Rectal smooth muscle tissue (tissue), 1 donor: ENCODE data around the gene IQCK.
"Not testable (repeated sequence)": the region's sequence is repeated elsewhere in the genome, so short reads cannot be mapped to it uniquely, and the experiment has no call there.

Experiments used
- H3K27ac ChIP-seq: one replicate; pipeline ENCODE4 v1.7.0; 2013; ENCODE audit warnings: low read depth, low read length, inconsistent platforms
- H3K27me3 ChIP-seq: one replicate; pipeline ENCODE4 v1.7.0; 2013; ENCODE audit warnings: low read length; ENCODE audit not compliant: control insufficient read depth, insufficient read depth
- H3K36me3 ChIP-seq: one replicate; pipeline ENCODE4 v1.7.0; 2013; ENCODE audit warnings: low read length; ENCODE audit not compliant: control insufficient read depth, insufficient read depth
- H3K4me1 ChIP-seq: one replicate; pipeline ENCODE4 v1.7.0; 2013; ENCODE audit warnings: low read length; ENCODE audit not compliant: control insufficient read depth, insufficient read depth
- H3K4me3 ChIP-seq: one replicate; pipeline ENCODE4 v1.7.0; 2013; ENCODE audit warnings: low read length
- H3K9ac ChIP-seq: one replicate; pipeline ENCODE4 v1.7.0; 2013; ENCODE audit warnings: low read length

The IQCK gene, protein sequence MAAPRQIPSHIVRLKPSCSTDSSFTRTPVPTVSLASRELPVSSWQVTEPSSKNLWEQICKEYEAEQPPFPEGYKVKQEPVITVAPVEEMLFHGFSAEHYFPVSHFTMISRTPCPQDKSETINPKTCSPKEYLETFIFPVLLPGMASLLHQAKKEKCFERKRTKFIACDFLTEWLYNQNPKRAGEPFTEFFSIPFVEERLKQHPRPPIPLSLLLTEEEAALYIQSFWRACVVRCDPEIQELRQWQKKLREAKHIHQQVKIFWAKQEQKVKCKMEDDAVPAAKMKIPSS

DNA sequence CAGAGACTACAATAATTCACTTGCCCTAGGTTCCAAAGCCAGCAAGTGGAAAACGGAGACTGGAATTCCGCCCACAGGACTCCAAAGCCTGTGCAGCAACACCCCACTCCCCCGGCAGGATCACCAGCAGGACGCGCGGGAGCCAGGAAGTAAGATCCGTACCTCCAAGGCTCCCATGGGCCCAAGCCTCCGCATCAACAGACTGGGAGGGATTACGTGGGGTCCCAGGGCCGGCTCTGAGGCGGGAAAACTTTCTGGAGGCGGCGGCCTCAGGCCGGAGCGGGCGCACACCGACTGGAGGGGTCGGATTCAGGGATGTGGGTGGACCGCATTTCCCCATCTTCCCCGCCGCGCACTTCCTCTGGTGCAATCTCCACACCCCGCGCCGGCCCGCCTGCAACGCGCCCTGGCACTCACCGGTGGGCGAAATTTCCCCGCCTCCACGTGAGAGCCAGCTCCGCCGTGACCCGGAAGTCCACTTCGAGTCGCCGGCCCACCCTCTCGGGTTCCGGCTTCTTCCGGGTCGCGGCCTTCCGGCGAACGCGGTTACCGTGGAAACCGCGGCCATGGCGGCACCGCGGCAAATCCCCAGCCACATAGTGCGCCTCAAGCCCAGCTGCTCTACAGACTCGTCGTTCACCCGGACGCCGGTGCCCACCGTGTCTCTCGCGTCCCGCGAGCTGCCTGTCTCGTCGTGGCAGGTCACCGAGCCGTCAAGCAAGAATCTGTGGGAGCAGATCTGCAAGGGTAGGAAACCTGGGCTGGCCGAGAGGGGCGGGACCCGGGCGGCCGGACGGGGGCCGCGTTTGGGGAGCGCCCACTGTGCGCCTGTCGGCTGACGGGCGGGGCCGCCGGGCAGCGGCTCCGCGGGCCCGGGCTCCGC is at the start of gene IQCK, which contains the start of gene KNOP1:
TSS of gene IQCK (plus strand) at position 531 of the 883 bp plus-strand sequence. CDS start at position 567, 36 bp downstream.
TSS of gene KNOP1 (minus strand) at position 487 of the 883 bp plus-strand sequence. CDS start 3,192 bp downstream, outside the sequence.
- H3K27ac ChIP-seq: peak within 1 kb of the TSS; percentile 65

DNA sequence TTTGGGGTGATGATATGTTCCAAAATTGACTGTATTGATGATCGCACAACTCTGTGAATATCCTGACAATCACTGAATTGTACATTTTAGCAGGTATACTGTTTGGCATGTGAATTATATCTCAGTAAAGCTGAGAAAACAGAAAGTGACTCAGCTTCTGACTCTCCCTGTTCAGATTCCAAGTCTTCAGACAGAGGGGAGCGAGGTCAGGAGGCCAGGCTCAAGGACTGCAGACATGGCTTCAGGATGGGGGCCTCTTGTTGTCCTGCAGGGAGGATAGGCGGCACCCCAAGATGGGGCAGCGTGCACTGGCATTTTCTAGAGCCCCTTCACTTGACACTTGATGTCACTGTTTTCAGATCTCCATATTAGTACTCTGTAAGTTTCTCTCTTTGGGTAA is 45.7 kb upstream of the IQCK start:
- Histone ChIP-seq H3K4me1 (no peaks in the 10 kb centered on the region), H3K4me3 (no peak overlapping the region), H3K9ac (no peak overlapping the region), H3K36me3 (peaks cover 17% of the 10 kb centered on the region), H3K27me3 (no peaks in the 10 kb centered on the region), H3K27ac (no peak overlapping the region)

More for the DNA sequence above, at the start of gene IQCK, which contains the start of gene KNOP1:
- peaks cover 11% of the 10 kb centered on the region for H3K36me3 ChIP-seq
- H3K4me3 ChIP-seq: peak within 1 kb of the TSS; percentile 90
- peak within 1 kb of the TSS; percentile 45 for H3K9ac ChIP-seq
- H3K4me1 ChIP-seq: peaks cover 3% of the 10 kb centered on the region
- no peaks in the 10 kb centered on the region for H3K27me3 ChIP-seq

DNA sequence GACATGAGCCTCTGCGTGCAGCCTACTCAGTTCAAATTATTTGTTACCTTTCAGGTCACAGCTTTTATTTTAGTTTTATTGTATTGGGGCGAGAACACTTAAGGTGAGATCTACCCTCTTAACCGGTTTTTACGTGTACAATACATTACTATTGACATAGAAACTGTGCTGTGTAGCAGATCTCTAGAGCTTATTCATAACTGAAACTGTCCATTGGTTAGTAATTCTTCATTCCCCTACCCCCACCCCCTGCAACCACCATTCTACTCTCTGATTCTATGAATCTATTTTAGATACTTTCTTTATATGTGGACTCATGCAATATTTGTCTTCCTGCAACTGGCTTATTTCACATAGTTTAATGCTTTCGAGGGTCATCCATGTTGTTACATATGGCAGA is 43.6 kb upstream of the IQCK start:
- H3K36me3 ChIP-seq: peaks cover 15% of the 10 kb centered on the region
- no peaks in the 10 kb centered on the region for H3K27me3 ChIP-seq
- no peak overlapping the region for H3K9ac ChIP-seq
- H3K4me1 ChIP-seq: no peaks in the 10 kb centered on the region
- H3K4me3 ChIP-seq: no peak overlapping the region
- H3K27ac ChIP-seq: no peak overlapping the region

DNA sequence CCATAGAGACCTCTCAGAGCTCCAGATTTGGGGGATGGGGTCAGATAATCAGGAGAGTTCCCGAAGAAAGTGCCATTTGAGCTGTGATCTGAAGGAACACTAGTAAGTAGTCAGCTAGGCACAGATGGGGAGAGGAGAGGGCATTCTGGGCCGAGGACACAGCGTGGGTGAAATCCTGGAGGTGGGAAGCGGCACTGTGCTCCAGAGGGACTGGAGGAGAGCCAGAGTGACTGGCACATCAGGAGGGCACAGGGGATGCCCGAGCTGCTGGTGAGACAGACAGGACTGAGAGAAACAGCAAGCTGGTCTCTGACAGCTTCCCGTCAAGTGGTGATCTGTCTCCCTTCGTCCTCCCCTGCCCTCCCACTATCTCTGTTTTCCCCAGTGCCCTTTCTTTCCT is 40.7 kb upstream of the IQCK start:
- H3K27ac ChIP-seq: no peak overlapping the region
- H3K4me1 ChIP-seq: no peaks in the 10 kb centered on the region
- H3K4me3 ChIP-seq: no peak overlapping the region
- H3K27me3 ChIP-seq: no peaks in the 10 kb centered on the region
- H3K9ac ChIP-seq: no peak overlapping the region
- H3K36me3 ChIP-seq: peaks cover 15% of the 10 kb centered on the region

DNA sequence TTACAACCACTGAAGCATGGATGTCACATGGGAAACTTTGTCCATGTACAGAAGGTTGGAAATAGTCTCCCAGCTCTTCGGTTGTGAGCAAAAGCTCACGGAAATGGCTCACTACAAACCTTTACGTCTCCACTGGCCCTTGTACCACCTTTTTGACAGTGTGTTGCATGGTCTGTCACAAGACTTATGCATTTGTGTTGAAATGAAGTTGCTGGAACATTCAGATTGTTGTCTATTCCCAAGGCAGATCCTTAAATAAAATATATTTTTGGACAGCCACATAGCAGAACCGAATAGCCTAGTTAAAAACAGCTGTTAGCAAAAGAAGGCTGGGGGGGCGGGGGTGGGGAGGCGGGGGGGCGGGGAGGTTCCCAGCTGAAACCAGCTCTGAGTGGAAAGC is 39.3 kb upstream of the IQCK start:
- H3K27me3 ChIP-seq: no peaks in the 10 kb centered on the region
- H3K36me3 ChIP-seq: peaks cover 20% of the 10 kb centered on the region
- H3K27ac ChIP-seq: no peak overlapping the region
- H3K4me3 ChIP-seq: no peak overlapping the region
- H3K9ac ChIP-seq: no peak overlapping the region
- no peaks in the 10 kb centered on the region for H3K4me1 ChIP-seq

DNA sequence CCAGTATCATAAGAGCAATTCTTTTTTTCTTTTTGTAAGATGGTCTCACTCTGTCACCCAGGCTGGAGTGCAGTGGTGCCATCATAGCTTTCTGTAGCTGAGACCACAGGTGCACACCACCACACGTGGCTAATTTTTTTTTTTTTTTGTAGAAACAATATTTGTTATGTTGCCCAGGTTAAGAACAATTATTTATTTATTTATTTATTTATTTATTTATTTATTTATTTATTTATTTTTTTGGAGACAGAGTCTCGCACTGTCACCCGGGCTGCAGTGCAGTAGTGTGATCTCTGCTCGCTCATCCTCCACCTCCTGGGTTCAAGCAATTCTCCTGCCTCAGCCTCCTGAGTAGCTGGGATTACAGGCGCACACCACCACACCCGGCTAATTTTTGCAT is 38.8 kb upstream of the IQCK start:
- H3K4me3 ChIP-seq: not testable (repeated sequence)

DNA sequence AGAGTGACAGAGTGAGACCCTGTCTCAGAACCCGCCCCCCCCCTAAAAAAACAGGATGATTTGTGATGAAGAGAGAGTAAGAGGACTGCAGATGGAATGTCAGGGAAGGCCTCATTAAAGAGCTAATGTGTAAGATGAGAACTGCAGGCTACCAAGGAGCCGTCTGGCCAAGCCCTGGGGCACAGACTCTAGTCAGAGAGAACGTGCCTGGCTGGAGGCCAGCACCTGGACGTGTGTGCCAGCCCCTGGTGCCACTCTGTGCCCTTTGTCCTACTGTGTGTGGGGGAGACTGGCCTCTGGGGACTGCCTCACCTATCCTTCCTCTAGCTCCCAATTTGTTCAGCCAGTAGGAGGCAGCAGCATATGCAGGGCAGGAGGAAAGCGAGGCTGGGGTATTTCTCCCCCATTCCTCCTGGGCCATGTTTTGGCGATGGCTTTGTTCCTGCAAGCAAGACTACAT is 37.2 kb upstream of the IQCK start:
- Histone ChIP-seq H3K4me1 (no peaks in the 10 kb centered on the region), H3K36me3 (peaks cover 26% of the 10 kb centered on the region), H3K4me3 (no peak overlapping the region), H3K27ac (no peak overlapping the region), H3K9ac (no peak overlapping the region), H3K27me3 (no peaks in the 10 kb centered on the region)

More for the DNA sequence above, 38.8 kb upstream of the IQCK start:
- H3K9ac ChIP-seq, H3K27me3 ChIP-seq, H3K27ac ChIP-seq, H3K4me1 ChIP-seq: not testable (repeated sequence)
- H3K36me3 ChIP-seq: peaks cover 23% of the 10 kb centered on the region

DNA sequence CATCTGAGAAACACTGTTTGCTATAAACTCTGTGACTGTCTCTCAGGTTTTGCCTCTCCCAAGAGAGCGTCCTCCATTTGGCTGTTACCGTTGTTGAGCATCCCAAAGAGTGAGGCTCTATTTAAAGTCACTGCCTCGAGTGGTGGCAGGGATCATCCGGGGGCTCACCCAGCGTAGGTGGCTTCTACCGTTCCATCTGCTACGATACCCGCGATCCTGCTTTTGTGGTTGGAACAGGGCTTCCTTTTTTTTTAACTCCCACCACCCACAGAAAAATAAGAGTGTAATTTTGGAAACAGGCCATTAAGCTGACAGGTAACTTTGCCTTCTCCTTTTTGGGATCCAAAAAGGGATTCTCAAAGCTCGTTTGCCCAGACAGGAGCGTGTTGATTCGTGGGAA is 36.4 kb upstream of the IQCK start:
- Histone ChIP-seq H3K4me1 (no peaks in the 10 kb centered on the region), H3K36me3 (peaks cover 20% of the 10 kb centered on the region), H3K27me3 (no peaks in the 10 kb centered on the region), H3K9ac (no peak overlapping the region), H3K27ac (no peak overlapping the region), H3K4me3 (no peak overlapping the region)

DNA sequence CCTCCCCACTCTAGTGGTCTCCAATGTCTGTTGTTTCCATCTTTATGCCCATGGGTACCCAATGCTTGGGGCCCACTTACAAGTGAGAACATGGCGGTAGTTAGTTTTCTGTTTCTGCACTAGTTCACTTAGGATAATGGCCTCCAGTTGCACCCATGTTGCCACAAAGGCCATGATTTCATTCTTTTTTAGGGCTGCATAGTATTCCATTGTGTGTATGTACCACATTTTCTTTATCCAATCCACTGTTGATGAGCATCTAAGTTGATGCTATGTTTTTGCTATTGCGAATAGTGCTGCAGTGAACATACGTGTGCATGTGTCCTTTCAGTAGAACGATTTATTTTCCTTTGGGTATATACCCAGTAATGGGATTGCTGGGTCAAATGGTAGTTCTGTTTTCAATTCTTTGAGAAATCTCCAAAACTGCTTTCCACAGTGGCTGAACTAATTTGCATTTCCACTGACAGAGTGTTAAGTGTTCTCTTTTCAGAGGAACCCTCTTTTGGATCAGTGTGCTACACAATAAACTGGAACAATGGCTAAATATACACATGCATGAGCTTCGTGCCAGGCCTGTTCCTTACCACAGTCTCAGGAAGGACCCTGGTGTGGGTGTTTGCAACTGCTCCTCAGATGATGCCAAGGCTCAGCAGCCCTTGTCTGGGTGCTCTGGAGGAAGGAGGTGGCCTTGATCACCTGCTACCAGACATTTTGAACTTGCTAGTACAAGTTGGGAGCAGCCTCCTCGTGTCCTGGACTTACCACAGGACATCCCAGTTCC is 34.4 kb upstream of the IQCK start:
- H3K9ac ChIP-seq: no peak overlapping the region
- no peaks in the 10 kb centered on the region for H3K27me3 ChIP-seq
- H3K36me3 ChIP-seq: peaks cover 19% of the 10 kb centered on the region
- H3K4me3 ChIP-seq: no peak overlapping the region
- no peak overlapping the region for H3K27ac ChIP-seq
- no peaks in the 10 kb centered on the region for H3K4me1 ChIP-seq

DNA sequence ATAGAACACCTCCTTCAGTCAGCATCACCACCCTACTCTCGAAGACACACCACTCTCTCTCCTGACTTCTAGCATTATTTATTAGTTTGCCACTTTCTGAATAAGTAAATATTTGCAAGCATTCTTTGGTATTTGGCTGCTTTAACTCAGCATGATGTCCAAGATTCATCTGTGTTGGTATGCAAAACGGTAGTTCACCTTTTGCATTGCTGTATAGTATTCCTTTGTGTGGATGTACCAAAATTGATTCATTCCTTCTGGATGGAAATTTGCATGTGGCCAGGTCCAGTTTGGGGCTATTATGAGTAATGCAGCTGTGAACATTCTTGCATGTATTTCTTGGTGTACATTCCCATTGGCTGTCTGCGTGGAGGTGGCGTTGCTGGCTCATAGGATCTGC is 32.9 kb upstream of the IQCK start:
- no peak overlapping the region for H3K27ac ChIP-seq
- H3K9ac ChIP-seq: no peak overlapping the region
- no peaks in the 10 kb centered on the region for H3K4me1 ChIP-seq
- H3K4me3 ChIP-seq: no peak overlapping the region
- peaks cover 20% of the 10 kb centered on the region for H3K36me3 ChIP-seq
- no peaks in the 10 kb centered on the region for H3K27me3 ChIP-seq

DNA sequence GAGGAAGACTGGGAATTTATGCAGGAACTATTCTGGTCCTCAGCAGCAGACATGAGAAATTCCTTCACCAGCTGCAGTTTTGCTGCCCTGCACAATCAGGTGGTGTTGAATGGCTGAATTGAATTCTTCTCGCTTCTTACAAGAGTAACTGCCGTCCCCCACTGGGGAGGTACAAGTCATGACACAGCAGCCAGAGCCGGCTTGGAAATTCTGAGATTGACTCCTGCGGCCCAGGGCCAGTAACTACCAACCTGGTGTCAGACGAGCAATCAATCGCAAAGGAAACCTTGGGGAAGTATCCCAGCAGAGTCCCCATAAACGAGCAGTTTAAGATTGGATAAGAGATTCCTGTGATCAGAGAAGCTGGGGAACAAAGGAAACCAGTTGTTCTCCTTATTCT is 30.8 kb upstream of the IQCK start:
- H3K9ac ChIP-seq: no peak overlapping the region
- no peak overlapping the region for H3K27ac ChIP-seq
- no peaks in the 10 kb centered on the region for H3K4me1 ChIP-seq
- H3K27me3 ChIP-seq: no peaks in the 10 kb centered on the region
- H3K4me3 ChIP-seq: no peak overlapping the region
- H3K36me3 ChIP-seq: peaks cover 26% of the 10 kb centered on the region
